ENCODE data around the gene C20orf202. TPM values are rescaled to one million over a fixed set of nuclear protein-coding genes. Genes with fewer than 3 reads are reported as not detected.

Gene C20orf202
- total RNA-seq, 4 donors from 2014 or later: 0.17 to 0.52 TPM; not detected in 2

DNA sequence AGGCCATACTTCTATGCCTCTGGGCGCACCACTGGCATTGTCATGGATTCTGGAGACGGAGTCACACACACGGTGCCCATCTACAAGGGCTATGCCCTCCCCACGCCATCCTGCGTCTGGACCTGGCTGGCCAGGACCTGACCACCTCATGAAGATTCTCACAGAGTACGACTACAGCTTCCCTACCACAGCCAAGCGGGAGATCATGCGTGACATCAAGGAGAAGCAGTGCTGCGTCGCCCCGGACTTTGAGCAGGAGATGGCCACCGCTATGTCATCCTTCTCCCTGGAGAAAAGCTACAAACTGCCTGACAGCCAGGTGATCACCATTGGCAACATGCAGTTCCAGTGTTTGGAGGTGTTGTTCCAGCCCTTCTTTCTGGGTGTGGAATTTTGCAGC, 42.3 kb upstream of the C20orf202 start:
- Histone ChIP-seq H3K27me3 (no peaks in the 10 kb centered on the region), H3K4me1 (peaks cover 0 to 4% (median 0%) of the 10 kb centered on the region in 4 donors), H3K9me3 (no peaks in the 10 kb centered on the region), H3K27ac (replicated peaks in 1 of 4) (no peak overlapping the region), H3K4me3 (no peak overlapping the region), H3K36me3 (peaks cover 57 to 74% (median 62%) of the 10 kb centered on the region in 4 donors)
- no peak for TF ChIP-seq POLR2AphosphoS5 (IDR thresholded peaks at IDR 0.05)
- intact Hi-C loops (cut with DNase I): no loop called here
- 96% methylated on average over 7 of the region's 12 CpGs for WGBS
- DNase-seq (ENCODE audit: extremely low spot score): no peak

DNA sequence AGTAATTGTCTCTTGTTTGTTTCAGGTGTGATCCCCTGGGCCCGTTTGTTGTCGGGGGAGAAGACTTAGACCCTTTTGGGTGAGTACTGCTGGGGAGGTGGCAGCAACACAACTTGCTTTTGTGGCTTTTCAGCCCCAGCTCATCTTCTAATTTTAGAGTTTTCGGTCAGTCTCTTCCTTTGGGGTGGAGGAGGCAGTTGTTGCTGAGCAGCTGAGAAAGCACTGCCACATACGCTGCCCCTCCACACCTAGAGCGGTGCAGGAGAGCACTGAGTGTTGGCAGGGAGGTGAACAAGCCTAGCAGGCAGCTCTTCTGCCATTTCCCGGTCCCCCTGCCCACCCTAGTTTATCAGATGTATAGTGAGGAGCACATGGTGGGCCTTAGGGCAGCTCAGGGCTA, 40.1 kb upstream of the C20orf202 start:
- Histone ChIP-seq H3K9me3 (no peaks in the 10 kb centered on the region), H3K27ac (replicated peaks in 1 of 4) (no peak overlapping the region), H3K36me3 (peaks cover 63 to 89% (median 82%) of the 10 kb centered on the region in 4 donors), H3K27me3 (no peaks in the 10 kb centered on the region), H3K4me1 (peaks cover 0 to 4% (median 0%) of the 10 kb centered on the region in 4 donors), H3K4me3 (no peak overlapping the region)
- DNase-seq (ENCODE audit: extremely low spot score): no peak
- whole genome bisulfite sequencing: 95% methylated on average over 6 of the region's 6 CpGs
- intact Hi-C loops (cut with DNase I): no loop called here
- no peak for TF ChIP-seq POLR2AphosphoS5 (IDR thresholded peaks at IDR 0.05)
- TF ChIP-seq, protein P1, sequence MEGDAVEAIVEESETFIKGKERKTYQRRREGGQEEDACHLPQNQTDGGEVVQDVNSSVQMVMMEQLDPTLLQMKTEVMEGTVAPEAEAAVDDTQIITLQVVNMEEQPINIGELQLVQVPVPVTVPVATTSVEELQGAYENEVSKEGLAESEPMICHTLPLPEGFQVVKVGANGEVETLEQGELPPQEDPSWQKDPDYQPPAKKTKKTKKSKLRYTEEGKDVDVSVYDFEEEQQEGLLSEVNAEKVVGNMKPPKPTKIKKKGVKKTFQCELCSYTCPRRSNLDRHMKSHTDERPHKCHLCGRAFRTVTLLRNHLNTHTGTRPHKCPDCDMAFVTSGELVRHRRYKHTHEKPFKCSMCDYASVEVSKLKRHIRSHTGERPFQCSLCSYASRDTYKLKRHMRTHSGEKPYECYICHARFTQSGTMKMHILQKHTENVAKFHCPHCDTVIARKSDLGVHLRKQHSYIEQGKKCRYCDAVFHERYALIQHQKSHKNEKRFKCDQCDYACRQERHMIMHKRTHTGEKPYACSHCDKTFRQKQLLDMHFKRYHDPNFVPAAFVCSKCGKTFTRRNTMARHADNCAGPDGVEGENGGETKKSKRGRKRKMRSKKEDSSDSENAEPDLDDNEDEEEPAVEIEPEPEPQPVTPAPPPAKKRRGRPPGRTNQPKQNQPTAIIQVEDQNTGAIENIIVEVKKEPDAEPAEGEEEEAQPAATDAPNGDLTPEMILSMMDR (IDR thresholded peaks at IDR 0.05): no peak
- no peak for TF ChIP-seq POLR2A (IDR thresholded peaks at IDR 0.05; ENCODE audit: low read depth)
- no peak for TF ChIP-seq EP300 (IDR thresholded peaks at IDR 0.05)

DNA sequence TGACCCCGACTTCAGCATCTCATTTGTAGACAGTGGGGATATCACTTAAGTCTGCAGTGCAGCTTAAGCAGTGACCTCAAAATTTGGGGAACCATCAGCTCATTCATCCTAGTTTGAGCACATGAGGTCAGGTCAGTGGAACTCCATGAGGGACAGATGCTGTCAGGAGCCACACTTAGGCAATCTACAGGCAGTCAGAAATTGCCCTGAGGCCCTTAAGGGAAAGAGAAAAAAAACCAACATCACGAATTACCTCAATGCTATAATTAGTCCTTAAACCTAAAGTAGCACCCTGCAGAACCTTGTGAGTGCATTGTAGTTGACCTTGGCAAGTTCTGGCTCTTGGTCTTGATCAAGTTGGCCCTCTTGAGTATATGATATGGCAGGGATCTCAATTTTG, 39.6 kb upstream of the C20orf202 start:
- Histone ChIP-seq H3K9me3 (no peaks in the 10 kb centered on the region), H3K4me3 (no peak overlapping the region), H3K27ac (replicated peaks in 1 of 4) (no peak overlapping the region), H3K4me1 (peaks cover 0 to 4% (median 0%) of the 10 kb centered on the region in 4 donors), H3K36me3 (peaks cover 63 to 95% (median 87%) of the 10 kb centered on the region in 4 donors), H3K27me3 (no peaks in the 10 kb centered on the region)
- WGBS: 92% methylated on average over 2 of the region's 2 CpGs
- DNase-seq (ENCODE audit: extremely low spot score): no peak
- no peak for TF ChIP-seq EP300 (IDR thresholded peaks at IDR 0.05)
- TF ChIP-seq, protein P1 (IDR thresholded peaks at IDR 0.05): no peak
- TF ChIP-seq POLR2AphosphoS5 (IDR thresholded peaks at IDR 0.05): no peak
- no peak for TF ChIP-seq POLR2A (IDR thresholded peaks at IDR 0.05; ENCODE audit: low read depth)
- intact Hi-C loops (cut with DNase I): no loop called here

DNA sequence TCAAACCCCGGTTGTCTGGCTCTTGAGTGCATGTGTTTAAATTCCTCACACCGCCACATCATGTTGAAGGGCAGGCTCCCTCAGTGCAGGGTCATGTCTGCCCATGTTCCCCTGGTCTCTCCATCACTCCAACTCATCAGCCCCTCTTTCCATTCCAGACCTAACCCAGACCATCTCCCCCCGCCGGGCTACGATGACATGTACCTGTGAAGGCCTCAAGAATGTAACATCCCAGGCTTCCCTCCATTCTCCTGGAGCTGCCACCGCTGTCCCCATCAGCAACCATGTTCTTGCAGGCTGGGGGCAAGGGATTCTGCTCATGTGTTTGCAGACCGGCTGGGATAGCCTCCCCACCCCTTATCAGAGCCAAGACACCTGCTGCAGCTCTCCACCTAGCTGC, 38.4 kb upstream of the C20orf202 start:
- no peak for DNase-seq (ENCODE audit: extremely low spot score)
- no peaks in the 10 kb centered on the region for H3K27me3 ChIP-seq
- intact Hi-C loops (cut with DNase I): no loop called here
- peaks cover 0 to 4% (median 0%) of the 10 kb centered on the region in 4 donors for H3K4me1 ChIP-seq
- TF ChIP-seq, protein P1 (IDR thresholded peaks at IDR 0.05): no peak
- TF ChIP-seq EP300 (IDR thresholded peaks at IDR 0.05): no peak
- TF ChIP-seq POLR2AphosphoS5 (IDR thresholded peaks at IDR 0.05): no peak
- no peak for TF ChIP-seq POLR2A (IDR thresholded peaks at IDR 0.05; ENCODE audit: low read depth)
- peaks cover 72 to 99% (median 90%) of the 10 kb centered on the region in 4 donors for H3K36me3 ChIP-seq
- no peak overlapping the region for H3K4me3 ChIP-seq
- H3K9me3 ChIP-seq: no peaks in the 10 kb centered on the region
- WGBS: 91% methylated on average over 7 of the region's 7 CpGs
- no peak overlapping the region for H3K27ac ChIP-seq (replicated peaks in 1 of 4)

DNA sequence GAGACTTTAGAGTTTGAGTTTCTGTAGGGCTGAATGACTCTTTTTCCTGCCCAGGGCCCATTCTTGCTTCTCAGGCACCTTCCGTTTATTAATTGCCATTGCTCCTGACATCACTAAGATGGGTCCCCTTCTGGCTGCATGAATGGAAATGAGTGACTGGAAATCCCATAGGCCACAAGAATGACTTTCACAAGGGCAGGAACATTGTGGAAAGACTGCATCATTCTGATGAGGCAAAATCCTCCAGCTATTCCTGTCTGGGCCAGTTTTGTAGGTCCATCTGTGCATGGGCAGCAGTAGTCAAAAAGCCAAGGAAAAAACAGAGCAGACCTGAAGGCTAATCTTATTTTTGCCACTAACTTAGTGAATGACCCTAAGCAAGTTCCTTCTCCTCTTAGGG, 37.7 kb upstream of the C20orf202 start:
- H3K27ac ChIP-seq (replicated peaks in 1 of 4): no peak overlapping the region
- TF ChIP-seq POLR2AphosphoS5 (IDR thresholded peaks at IDR 0.05): no peak
- TF ChIP-seq, protein P1 (IDR thresholded peaks at IDR 0.05): no peak
- TF ChIP-seq EP300 (IDR thresholded peaks at IDR 0.05): no peak
- no peak for TF ChIP-seq POLR2A (IDR thresholded peaks at IDR 0.05; ENCODE audit: low read depth)
- intact Hi-C loops (cut with DNase I): no loop called here
- H3K36me3 ChIP-seq: peaks cover 69 to 99% (median 90%) of the 10 kb centered on the region in 4 donors
- peaks cover 0 to 4% (median 0%) of the 10 kb centered on the region in 4 donors for H3K4me1 ChIP-seq
- no peak overlapping the region for H3K4me3 ChIP-seq
- WGBS: 80% methylated on average over 1 of the region's 1 CpG
- no peaks in the 10 kb centered on the region for H3K27me3 ChIP-seq
- DNase-seq (ENCODE audit: extremely low spot score): no peak
- no peaks in the 10 kb centered on the region for H3K9me3 ChIP-seq

All from esophagus muscularis mucosa (tissue), 4 donors.